Stimulated activated naive CD8-positive, alpha-beta T cell treated with anti-CD3 and anti-CD28 coated beads, Interleukin-15, amount 100 ng/mL, for 72 hours (primary cell): Measurements from ENCODE around the gene MTNR1A.

ENCODE experiments used
- ATAC-seq: fragments of 150-1000 bp; cut with Tn5 transposase; 2 replicates; pipeline ENCODE4 v1.10.0; 2021; ENCODE audit warnings: mild to moderate bottlenecking, moderate library complexity
- DNase-seq, 2 donors: peaks; one replicate each; pipeline ENCODE4 v3.0.0; 2021 to 2022
- H3K27ac Mint-ChIP-seq, 2 donors: one replicate each; pipeline ENCODE4 v1.8.0; 2022; ENCODE audit warnings: mild to moderate bottlenecking in 2 of 2, mixed read lengths in 2 of 2, moderate library complexity in 2 of 2
- H3K27me3 Mint-ChIP-seq: one replicate; pipeline ENCODE4 v1.8.0; 2022; ENCODE audit warnings: mixed read lengths
- H3K4me1 Mint-ChIP-seq: one replicate; pipeline ENCODE4 v1.8.0; 2022; ENCODE audit warnings: mild to moderate bottlenecking, mixed read lengths
- H3K4me3 Mint-ChIP-seq, 2 donors: one replicate each; pipeline ENCODE4 v1.8.0; 2022; ENCODE audit warnings: mild to moderate bottlenecking in 2 of 2, mixed read lengths in 2 of 2, moderate library complexity in 1 of 2
- H3K9me3 Mint-ChIP-seq, 2 donors: one replicate each; pipeline ENCODE4 v1.8.0; 2022; ENCODE audit warnings: mixed read lengths in 2 of 2

Gene MTNR1A

DNA sequence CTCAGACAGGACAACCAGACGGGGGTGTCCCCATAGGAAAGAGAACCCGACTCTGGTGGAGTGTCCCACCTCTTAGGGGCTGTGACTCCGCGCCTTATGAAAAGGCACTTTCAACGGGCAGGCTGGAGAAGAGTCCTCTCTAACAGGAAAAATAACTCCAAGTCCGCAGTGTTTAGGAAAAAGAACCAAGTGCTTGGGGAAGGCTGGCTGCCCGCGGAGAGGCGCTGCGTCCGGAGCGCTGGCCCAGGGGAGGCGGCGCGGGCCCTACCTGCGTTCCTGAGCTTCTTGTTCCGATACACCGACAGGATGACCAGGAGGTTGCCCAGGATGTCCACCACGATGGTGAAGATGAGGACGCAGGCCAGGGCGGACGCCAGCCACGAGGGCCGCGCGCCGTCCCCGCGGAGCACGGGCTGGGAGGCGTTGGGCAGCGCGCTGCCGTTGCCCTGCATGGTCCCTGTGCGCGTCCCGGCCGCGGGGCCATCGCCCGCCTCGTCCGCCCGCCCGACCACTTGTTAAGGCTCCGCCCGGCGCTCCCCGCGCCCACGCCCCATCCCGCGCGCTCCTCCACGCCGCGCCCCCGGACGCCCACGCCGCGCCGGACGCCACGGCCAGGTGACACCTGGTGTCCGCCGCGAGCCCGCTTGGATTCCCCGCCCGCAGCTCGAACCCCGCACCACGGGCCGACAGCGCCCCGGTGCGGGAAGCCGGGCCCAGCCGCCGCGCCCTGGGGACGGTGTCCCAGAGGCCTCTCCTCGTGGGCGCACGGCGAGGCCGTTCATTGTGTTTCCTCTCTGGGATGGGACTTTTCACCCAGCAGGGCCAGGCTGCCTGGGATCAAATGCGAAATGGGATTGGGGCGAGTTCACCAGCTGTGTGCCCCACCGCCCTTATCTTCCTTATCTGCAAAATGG lies at the start of gene MTNR1A:
MTNR1A (minus strand) TSS at position 654 of the 914 bp plus-strand sequence; CDS start at position 452, 202 bp downstream.
- Mint-ChIP-seq H3K4me3 (no peak within 1 kb of the TSS), H3K27me3 (peaks cover 33% of the 10 kb centered on the region), H3K9me3 (peaks cover 4 to 6% of the 10 kb centered on the region in 2 donors), H3K27ac (no peak within 1 kb of the TSS), H3K4me1 (no peaks in the 10 kb centered on the region)
- ATAC-seq (no peak), DNase-seq (no peak)

GRCh38 chr4:186604124-186604807 lies 48.9 kb upstream of the MTNR1A start:
- Mint-ChIP-seq H3K27ac (no peak overlapping the region), H3K4me1 (no peaks in the 10 kb centered on the region), H3K9me3 (peaks cover 8 to 14% of the 10 kb centered on the region in 2 donors), H3K4me3 (no peak overlapping the region), H3K27me3 (no peaks in the 10 kb centered on the region)
- ATAC-seq = no peak
- DNase-seq = no peak

GRCh38 chr4:186602978-186603377 lies 47.6 kb upstream of the MTNR1A start:
- Mint-ChIP-seq H3K9me3 (peaks cover 1 to 14% of the 10 kb centered on the region in 2 donors), H3K27ac (no peak overlapping the region), H3K4me3 (no peak overlapping the region), H3K27me3 (no peaks in the 10 kb centered on the region), H3K4me1 (no peaks in the 10 kb centered on the region)
- ATAC-seq (no peak), DNase-seq (no peak)

GRCh38 chr4:186599483-186599882 lies 44.1 kb upstream of the MTNR1A start:
- Mint-ChIP-seq H3K9me3 (peaks cover 0 to 3% of the 10 kb centered on the region in 2 donors), H3K4me3 (no peak overlapping the region), H3K4me1 (no peaks in the 10 kb centered on the region), H3K27ac (no peak overlapping the region), H3K27me3 (no peaks in the 10 kb centered on the region)
- ATAC-seq (no peak), DNase-seq (no peak)

DNA sequence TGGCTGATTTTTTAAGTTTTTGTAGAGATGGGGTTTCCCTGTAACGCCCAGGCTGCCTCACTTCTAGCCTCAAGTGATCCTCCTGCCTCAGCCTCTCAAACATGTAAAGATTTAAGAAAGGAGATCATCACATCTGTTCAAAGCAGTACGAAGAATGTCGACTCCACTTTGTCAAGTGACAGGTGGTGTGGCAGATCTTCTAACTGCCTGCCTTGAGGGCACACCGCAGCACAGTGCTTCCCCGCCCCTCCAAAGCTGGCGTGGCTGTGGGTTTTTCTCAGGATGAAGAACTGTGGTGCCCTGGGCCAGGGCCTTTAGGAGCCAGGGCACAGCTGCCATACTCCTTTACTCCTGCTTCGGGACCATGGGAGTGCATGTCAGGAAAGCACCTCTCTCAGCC lies 43.3 kb upstream of the MTNR1A start:
- Mint-ChIP-seq H3K9me3 (no peaks in the 10 kb centered on the region), H3K27me3 (no peaks in the 10 kb centered on the region), H3K4me3 (no peak overlapping the region), H3K4me1 (no peaks in the 10 kb centered on the region), H3K27ac (no peak overlapping the region)
- ATAC-seq (no peak), DNase-seq (no peak)

GRCh38 chr4:186596850-186597390 lies 41.6 kb upstream of the MTNR1A start:
- Mint-ChIP-seq H3K9me3 (no peaks in the 10 kb centered on the region), H3K27ac (peak overlapping the region in 1 of 2 donors; percentile 74), H3K27me3 (no peaks in the 10 kb centered on the region), H3K4me1 (no peaks in the 10 kb centered on the region), H3K4me3 (no peak overlapping the region)
- no peak for DNase-seq
- no peak for ATAC-seq

DNA sequence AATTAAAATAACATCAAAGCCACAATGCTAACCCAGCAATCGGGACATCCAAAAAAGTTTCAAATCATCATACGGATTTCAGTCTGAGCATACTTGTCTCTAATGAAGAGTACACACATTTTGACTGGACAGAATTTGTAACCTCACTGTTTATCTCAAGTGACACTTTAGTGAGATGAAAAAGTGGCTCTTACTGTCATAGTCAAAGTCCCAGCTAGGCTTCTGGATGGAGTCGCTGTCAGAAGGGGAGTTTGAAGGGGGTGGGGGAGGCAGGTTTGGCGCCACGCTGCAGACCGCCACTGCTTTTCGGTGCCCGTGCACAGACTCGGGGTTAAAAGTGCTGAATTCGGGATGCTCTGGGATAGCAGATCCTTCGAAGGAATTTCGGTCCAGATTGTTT lies 41.0 kb upstream of the MTNR1A start:
- no peaks in the 10 kb centered on the region for H3K4me1 Mint-ChIP-seq

GRCh38 chr4:186593587-186593973 lies 38.2 kb upstream of the MTNR1A start:
- no peak overlapping the region for H3K27ac Mint-ChIP-seq
- DNase-seq (no peak), ATAC-seq (no peak)
- no peaks in the 10 kb centered on the region for H3K27me3 Mint-ChIP-seq
- no peak overlapping the region for H3K4me3 Mint-ChIP-seq
- H3K4me1 Mint-ChIP-seq = no peaks in the 10 kb centered on the region
- no peaks in the 10 kb centered on the region for H3K9me3 Mint-ChIP-seq

More for the DNA sequence above, 41.0 kb upstream of the MTNR1A start:
- H3K4me3 Mint-ChIP-seq = no peak overlapping the region
- DNase-seq = no peak
- no peak overlapping the region for H3K27ac Mint-ChIP-seq
- no peaks in the 10 kb centered on the region for H3K9me3 Mint-ChIP-seq
- no peaks in the 10 kb centered on the region for H3K27me3 Mint-ChIP-seq
- ATAC-seq = no peak

- Mint-ChIP-seq H3K4me3 (no peak overlapping the region), H3K4me1 (no peaks in the 10 kb centered on the region), H3K27me3 (no peaks in the 10 kb centered on the region), H3K27ac (no peak overlapping the region), H3K9me3 (no peaks in the 10 kb centered on the region)
- ATAC-seq = no peak
- DNase-seq = no peak
These were observed 37.7 kb upstream of the MTNR1A start for GRCh38 chr4:186592966-186593586.

- Mint-ChIP-seq H3K9me3 (no peaks in the 10 kb centered on the region), H3K27ac (no peak overlapping the region), H3K4me3 (no peak overlapping the region), H3K27me3 (no peaks in the 10 kb centered on the region), H3K4me1 (no peaks in the 10 kb centered on the region)
- DNase-seq (no peak), ATAC-seq (no peak)
These were observed 37.1 kb upstream of the MTNR1A start for GRCh38 chr4:186592445-186592844.

GRCh38 chr4:186591651-186592050 lies 36.3 kb upstream of the MTNR1A start:
- DNase-seq (no peak), ATAC-seq (no peak)
- H3K4me1 Mint-ChIP-seq = no peaks in the 10 kb centered on the region
- no peaks in the 10 kb centered on the region for H3K9me3 Mint-ChIP-seq
- H3K27ac Mint-ChIP-seq = no peak overlapping the region
- H3K4me3 Mint-ChIP-seq = no peak overlapping the region
- no peaks in the 10 kb centered on the region for H3K27me3 Mint-ChIP-seq

GRCh38 chr4:186588503-186588902 lies 33.1 kb upstream of the MTNR1A start:
- Mint-ChIP-seq H3K27me3 (no peaks in the 10 kb centered on the region), H3K9me3 (no peaks in the 10 kb centered on the region), H3K4me1 (no peaks in the 10 kb centered on the region), H3K4me3 (no peak overlapping the region), H3K27ac (no peak overlapping the region)
- ATAC-seq (no peak), DNase-seq (no peak)

GRCh38 chr4:186587416-186588018 lies 32.1 kb upstream of the MTNR1A start:
- ATAC-seq = no peak
- Mint-ChIP-seq H3K27me3 (no peaks in the 10 kb centered on the region), H3K27ac (no peak overlapping the region), H3K4me1 (no peaks in the 10 kb centered on the region), H3K9me3 (no peaks in the 10 kb centered on the region), H3K4me3 (no peak overlapping the region)
- peak; percentile 36 to 37 for DNase-seq

- Mint-ChIP-seq H3K4me3 (no peak overlapping the region), H3K27ac (no peak overlapping the region), H3K4me1 (no peaks in the 10 kb centered on the region), H3K27me3 (no peaks in the 10 kb centered on the region), H3K9me3 (no peaks in the 10 kb centered on the region)
- ATAC-seq (no peak), DNase-seq (no peak)
These were observed 30.8 kb upstream of the MTNR1A start for GRCh38 chr4:186586205-186586604.

GRCh38 chr4:186584912-186585311 lies 29.5 kb upstream of the MTNR1A start:
- H3K27ac Mint-ChIP-seq = no peak overlapping the region
- H3K4me3 Mint-ChIP-seq = no peak overlapping the region
- H3K9me3 Mint-ChIP-seq = no peaks in the 10 kb centered on the region
- no peaks in the 10 kb centered on the region for H3K27me3 Mint-ChIP-seq
- DNase-seq (no peak), ATAC-seq (no peak)
- no peaks in the 10 kb centered on the region for H3K4me1 Mint-ChIP-seq
